ENCODE results near the gene GSE1. TPM values are rescaled to one million over a fixed set of nuclear protein-coding genes. Genes with fewer than 3 reads are reported as not detected.

Gene GSE1
- total RNA-seq, 6 experiments from 2014 or later: 30.0 to 48.0 (median 38.8) TPM

GRCh38 chr16:85605912-85606841 lies 6.9 kb upstream of the GSE1 start:
- H3K4me1 ChIP-seq: peaks cover 0 to 12% (median 3%) of the 10 kb centered on the region in 4 donors
- intact Hi-C loops (cut with DNase I): loop anchor here (5.0 kb wide), 2 partner anchors 34 to 184 kb away; no protein-coding TSS in a partner anchor
- no peak overlapping the region for H3K27ac ChIP-seq
- H3K36me3 ChIP-seq: no peaks in the 10 kb centered on the region
- no peaks in the 10 kb centered on the region for H3K27me3 ChIP-seq
- 80% methylated on average over 1 of the region's 22 CpGs for WGBS (ENCODE audit: insufficient coverage, low coverage, low lambda C conversion rate, missing lambda C conversion rate)
- DNase-seq (no peak), ATAC-seq (no peak)
- TF ChIP-seq POLR2A (IDR thresholded peaks at IDR 0.05): no peak
- TF ChIP-seq CTCF (IDR thresholded peaks at IDR 0.05): no peak
- no peaks in the 10 kb centered on the region for H3K9me3 ChIP-seq
- H3K4me3 ChIP-seq: no peak overlapping the region

GRCh38 chr16:85606904-85607303 lies 6.2 kb upstream of the GSE1 start:
- TF ChIP-seq POLR2A (IDR thresholded peaks at IDR 0.05) (no peak), CTCF (IDR thresholded peaks at IDR 0.05) (no peak)
- H3K4me1 ChIP-seq: peaks cover 0 to 12% (median 3%) of the 10 kb centered on the region in 4 donors
- no peak overlapping the region for H3K4me3 ChIP-seq
- no peak for ATAC-seq
- H3K9me3 ChIP-seq: no peaks in the 10 kb centered on the region
- H3K36me3 ChIP-seq: no peaks in the 10 kb centered on the region
- intact Hi-C loops (cut with DNase I): loop anchor here (5.0 kb wide), 2 partner anchors 35 to 185 kb away; no protein-coding TSS in a partner anchor
- DNase-seq: no peak
- H3K27ac ChIP-seq: no peak overlapping the region
- no peaks in the 10 kb centered on the region for H3K27me3 ChIP-seq
- WGBS (ENCODE audit: insufficient coverage, low coverage, low lambda C conversion rate, missing lambda C conversion rate): 60% methylated on average over 2 of the region's 7 CpGs

DNA sequence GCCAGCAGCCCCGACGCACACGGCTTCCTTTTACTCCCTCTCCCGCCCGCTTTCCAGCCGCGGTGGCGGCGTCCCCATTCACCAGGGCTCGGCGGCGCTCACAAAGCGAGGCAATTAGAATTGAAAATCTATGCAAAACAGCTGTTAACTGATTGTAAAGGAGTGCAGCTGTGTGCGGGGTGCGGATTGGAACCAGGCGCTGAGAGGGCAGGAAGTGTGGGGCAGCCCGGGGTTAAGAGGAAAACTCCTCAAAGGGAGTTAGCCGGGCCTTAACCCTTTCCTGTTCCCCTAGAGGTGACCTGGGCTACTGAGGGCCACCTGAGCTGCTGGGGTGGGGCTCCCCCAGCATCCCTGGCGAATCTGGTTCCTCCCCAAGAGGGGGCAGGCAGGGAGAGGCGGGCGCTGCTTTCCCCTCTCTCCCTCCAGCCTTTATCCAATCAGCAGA lies 5.8 kb upstream of the GSE1 start:
- H3K27me3 ChIP-seq: no peaks in the 10 kb centered on the region
- H3K4me3 ChIP-seq: no peak overlapping the region
- H3K4me1 ChIP-seq: peaks cover 0 to 12% (median 3%) of the 10 kb centered on the region in 4 donors
- no peak for ATAC-seq
- H3K9me3 ChIP-seq: no peaks in the 10 kb centered on the region
- H3K27ac ChIP-seq: no peak overlapping the region
- intact Hi-C loops (cut with DNase I): loop anchor here (5.0 kb wide), 2 partner anchors 35 to 185 kb away; no protein-coding TSS in a partner anchor
- H3K36me3 ChIP-seq: no peaks in the 10 kb centered on the region
- no peak for DNase-seq
- 53% methylated on average over 15 of the region's 21 CpGs for WGBS (ENCODE audit: insufficient coverage, low coverage, low lambda C conversion rate, missing lambda C conversion rate)
- TF ChIP-seq CTCF (IDR thresholded peaks at IDR 0.05): no peak
- TF ChIP-seq POLR2A (IDR thresholded peaks at IDR 0.05): no peak

DNA sequence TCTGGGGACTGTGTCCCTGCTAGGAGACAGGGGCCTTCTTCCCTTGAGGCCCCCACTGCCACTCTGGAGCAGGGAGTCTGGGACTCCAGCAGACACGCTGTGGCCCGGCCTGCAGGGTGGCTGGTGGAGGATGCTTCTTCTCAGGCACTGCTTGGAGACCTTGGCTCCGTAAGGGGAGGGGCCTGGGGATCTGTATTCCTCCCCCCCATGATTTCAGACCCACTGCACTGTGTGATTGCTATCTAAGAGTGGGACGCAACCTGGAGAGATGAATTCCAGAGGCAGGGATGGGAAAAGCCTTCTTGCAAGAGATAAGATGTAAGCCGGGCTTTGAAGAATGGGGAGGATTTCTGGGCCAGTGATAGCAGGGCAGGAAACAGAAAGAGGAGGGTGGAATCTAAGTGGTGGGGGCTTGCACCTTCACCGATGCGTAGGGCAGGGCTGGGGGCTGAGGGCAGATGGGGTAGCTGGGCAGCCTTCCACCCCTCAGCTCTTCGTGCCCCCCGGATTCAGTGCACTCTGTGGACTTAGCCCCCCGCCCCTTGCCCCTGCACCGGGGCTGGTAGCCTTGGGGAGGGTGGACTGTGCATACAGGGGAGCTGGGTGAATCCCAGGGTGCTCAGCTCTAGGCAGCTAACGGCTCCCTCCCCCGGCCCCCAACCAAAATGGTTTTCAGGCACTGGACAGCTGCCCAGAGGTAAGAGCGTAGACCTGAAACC lies 5.2 kb upstream of the GSE1 start:
- Histone ChIP-seq H3K4me3 (no peak overlapping the region), H3K27me3 (no peaks in the 10 kb centered on the region), H3K4me1 (peaks cover 0 to 16% (median 3%) of the 10 kb centered on the region in 4 donors), H3K36me3 (no peaks in the 10 kb centered on the region), H3K9me3 (no peaks in the 10 kb centered on the region), H3K27ac (no peak overlapping the region)
- 79% methylated on average over 2 of the region's 14 CpGs for WGBS (ENCODE audit: insufficient coverage, low coverage, low lambda C conversion rate, missing lambda C conversion rate)
- intact Hi-C loops (cut with DNase I): loop anchor here (5.0 kb wide), 2 partner anchors 36 to 186 kb away; no protein-coding TSS in a partner anchor
- ATAC-seq (no peak), DNase-seq (no peak)
- TF ChIP-seq CTCF (IDR thresholded peaks at IDR 0.05) (no peak), POLR2A (IDR thresholded peaks at IDR 0.05) (no peak)

All from right lobe of liver (tissue), 6 donors.